Activated gamma-delta T cell treated with anti-CD3 and anti-CD28 coated beads, Interleukin-2, amount 50 U/mL, for 16 hours (primary cell): ENCODE data around the gene CDKL5.
"Not testable (repeated sequence)": the region's sequence is repeated elsewhere in the genome, so short reads cannot be mapped to it uniquely, and the experiment has no call there.

ENCODE experiments used
- DNase-seq: peaks from one replicate; pipeline ENCODE4 v3.0.0-alpha.2; 2020; ENCODE audit warnings: low read depth

The CDKL5 gene

GRCh38 chrX:18575744-18576143, 150.3 kb downstream of the CDKL5 start:
- no peak for DNase-seq

GRCh38 chrX:18577400-18577799, 152.0 kb downstream of the CDKL5 start:
- DNase-seq: no peak

- no peak for DNase-seq
Measured at GRCh38 chrX:18578546-18578945, 153.1 kb downstream of the CDKL5 start.

GRCh38 chrX:18579495-18579894, 154.1 kb downstream of the CDKL5 start:
- no peak for DNase-seq

GRCh38 chrX:18582910-18583493, 157.6 kb downstream of the CDKL5 start:
- DNase-seq: no peak

- not testable (repeated sequence) for DNase-seq
Measured at GRCh38 chrX:18589292-18589691, 163.9 kb downstream of the CDKL5 start.

- no peak for DNase-seq
Measured at GRCh38 chrX:18591834-18592233, 166.4 kb downstream of the CDKL5 start.

- no peak for DNase-seq
Measured at GRCh38 chrX:18594079-18594478, 168.7 kb downstream of the CDKL5 start.

GRCh38 chrX:18596096-18596495, 170.7 kb downstream of the CDKL5 start:
- no peak for DNase-seq

GRCh38 chrX:18598413-18598812, 173.0 kb downstream of the CDKL5 start:
- DNase-seq: no peak

GRCh38 chrX:18607966-18608365, 182.6 kb downstream of the CDKL5 start:
- DNase-seq: no peak

- DNase-seq: no peak
Measured at GRCh38 chrX:18613930-18614639, 188.7 kb downstream of the CDKL5 start.

- DNase-seq: no peak
Measured at GRCh38 chrX:18616688-18617406, 191.4 kb downstream of the CDKL5 start.

GRCh38 chrX:18617407-18617750, 192.0 kb downstream of the CDKL5 start:
- no peak for DNase-seq

- no peak for DNase-seq
Measured at GRCh38 chrX:18619288-18619687, 193.9 kb downstream of the CDKL5 start.

- no peak for DNase-seq
Measured at GRCh38 chrX:18620349-18620748, 194.9 kb downstream of the CDKL5 start.

- no peak for DNase-seq
Measured at GRCh38 chrX:18624599-18624998, 199.2 kb downstream of the CDKL5 start.

GRCh38 chrX:18630934-18631333, 205.5 kb downstream of the CDKL5 start:
- no peak for DNase-seq

GRCh38 chrX:18638398-18638797, 213.0 kb downstream of the CDKL5 start:
- no peak for DNase-seq

- no peak for DNase-seq
Measured at GRCh38 chrX:18639280-18639679, 213.9 kb downstream of the CDKL5 start.

- DNase-seq: no peak
Measured at GRCh38 chrX:18640686-18641085, 215.3 kb downstream of the CDKL5 start.

GRCh38 chrX:18643243-18643642, 217.8 kb downstream of the CDKL5 start:
- DNase-seq: no peak

- DNase-seq: no peak
Measured at GRCh38 chrX:18643853-18644252, 218.4 kb downstream of the CDKL5 start.
